Ectodermal cell (in vitro differentiated cells): ENCODE measurements around the gene LTBP1.
"Not testable (repeated sequence)": the region's sequence is repeated elsewhere in the genome, so short reads cannot be mapped to it uniquely, and the experiment has no call there.

Source experiments
- H3K27ac ChIP-seq: 2 replicates; pipeline ENCODE4 v1.7.0; 2013; ENCODE audit warnings: mild to moderate bottlenecking, low read depth, low read length; ENCODE audit not compliant: insufficient read depth, poor library complexity, severe bottlenecking
- H3K27me3 ChIP-seq: 2 replicates; pipeline ENCODE4 v1.7.0; 2013; ENCODE audit warnings: mild to moderate bottlenecking, low read length; ENCODE audit not compliant: insufficient read depth, control insufficient read depth, poor library complexity, severe bottlenecking
- H3K36me3 ChIP-seq: one replicate; pipeline ENCODE4 v1.7.0; 2013; ENCODE audit warnings: low read length; ENCODE audit not compliant: control insufficient read depth, insufficient read depth
- H3K4me1 ChIP-seq: one replicate; pipeline ENCODE4 v1.7.0; 2013; ENCODE audit warnings: low read length; ENCODE audit not compliant: control insufficient read depth, insufficient read depth
- H3K4me3 ChIP-seq: 2 replicates; pipeline ENCODE4 v1.7.0; 2013; ENCODE audit warnings: low read depth, low read length, control low read depth; ENCODE audit not compliant: insufficient read depth
- H3K9me3 ChIP-seq: 2 replicates; pipeline ENCODE4 v1.7.0; 2013; ENCODE audit warnings: mild to moderate bottlenecking, low read length, moderate library complexity; ENCODE audit not compliant: control insufficient read depth
- WGBS, 2 experiments: methylation state at CpG; one replicate each; pipeline ENCODE4 v1.1.7; 2013; ENCODE audit warnings: missing lambda C conversion rate in 2 of 2; 5-methylcytosine and 5-hydroxymethylcytosine counted together

Gene LTBP1

DNA sequence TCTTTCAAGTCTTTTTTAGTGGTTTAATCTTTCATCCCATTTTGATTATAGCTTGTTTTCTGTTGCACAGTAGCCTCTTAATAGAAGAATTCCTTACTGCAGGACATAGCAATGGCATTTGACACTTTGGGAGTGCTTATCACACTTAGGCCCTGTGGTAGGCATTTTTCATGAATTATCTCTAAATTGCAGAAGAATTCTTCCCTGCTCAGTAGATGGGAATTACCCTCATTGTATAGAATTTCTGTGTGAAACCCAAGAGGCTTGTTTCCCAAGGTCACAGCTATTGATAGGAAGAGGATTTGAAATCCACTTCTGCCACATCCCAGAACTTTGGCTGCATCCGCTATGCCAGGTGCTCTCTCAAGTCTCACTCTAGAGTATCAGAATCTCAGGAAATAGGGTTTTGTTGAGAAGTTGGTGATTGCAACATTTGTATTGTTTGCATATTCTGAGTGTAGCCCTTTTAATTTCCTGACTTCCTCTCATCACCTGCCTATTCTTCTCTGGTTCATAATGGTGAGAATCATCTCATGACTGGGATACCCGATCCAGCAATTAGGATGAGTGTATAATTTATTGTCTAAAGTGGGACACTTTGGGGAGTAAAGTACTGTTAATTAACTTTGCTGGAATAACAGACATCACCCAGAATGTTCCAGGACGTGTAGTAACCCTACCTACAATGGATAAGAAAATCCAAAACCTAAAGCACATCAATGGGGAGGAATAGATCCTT, 274.5 kb downstream of the LTBP1 start:
- Histone ChIP-seq H3K27ac (no peak overlapping the region), H3K36me3 (no peaks in the 10 kb centered on the region)
- WGBS, 2 experiments: 94 to 100% methylated on average over 2 to 3 of the region's 3 CpGs

DNA sequence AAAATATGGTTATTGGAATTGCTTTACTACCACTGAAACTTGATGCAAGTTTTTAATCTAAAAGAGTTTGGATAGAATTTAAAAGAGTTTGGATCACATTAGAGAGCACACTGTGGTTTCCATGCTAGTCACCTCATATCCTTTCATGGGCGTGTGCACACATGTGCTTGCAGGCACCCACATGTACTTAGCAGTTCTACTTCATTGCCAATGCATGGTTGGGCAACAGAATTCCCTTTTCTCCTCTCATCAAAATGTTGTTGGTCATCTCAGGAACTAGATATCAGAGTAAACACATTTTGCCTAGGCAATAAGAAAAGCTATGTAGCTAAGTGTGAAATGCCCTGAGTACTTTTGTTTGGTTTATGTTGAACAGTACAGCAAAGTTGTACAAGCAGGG, 275.6 kb downstream of the LTBP1 start:
- WGBS, 2 experiments: 83 to 93% methylated on average over 1 of the region's 1 CpG
- no peak overlapping the region for H3K4me3 ChIP-seq

More for the DNA sequence above, 274.5 kb downstream of the LTBP1 start:
- Histone ChIP-seq H3K4me1 (no peaks in the 10 kb centered on the region), H3K4me3 (no peak overlapping the region), H3K27me3 (no peaks in the 10 kb centered on the region), H3K9me3 (no peaks in the 10 kb centered on the region)

DNA sequence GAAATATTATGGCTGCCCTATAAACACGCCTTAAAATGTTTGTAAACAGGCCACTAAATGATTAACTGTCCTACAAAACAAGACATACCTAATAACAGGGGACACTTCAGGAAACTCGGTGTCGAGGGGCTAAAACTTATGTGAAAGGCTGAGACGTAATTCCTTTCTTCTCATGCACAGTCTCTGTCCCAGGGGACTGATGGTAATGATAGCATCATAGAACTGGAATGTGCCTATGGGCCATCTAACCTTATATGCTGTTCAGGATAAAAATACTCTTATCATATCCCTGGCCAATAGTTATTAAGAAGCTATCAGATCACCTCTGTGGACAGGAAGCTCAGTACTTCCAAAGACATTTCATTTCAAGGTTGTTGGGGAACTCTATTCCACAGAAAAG, 277.1 kb downstream of the LTBP1 start:
- Histone ChIP-seq H3K4me1 (no peaks in the 10 kb centered on the region), H3K27me3 (no peaks in the 10 kb centered on the region), H3K36me3 (no peaks in the 10 kb centered on the region), H3K27ac (no peak overlapping the region), H3K4me3 (no peak overlapping the region), H3K9me3 (no peaks in the 10 kb centered on the region)
- 95 to 96% methylated on average over 4 of the region's 4 CpGs for WGBS, 2 experiments

More for the DNA sequence above, 275.6 kb downstream of the LTBP1 start:
- Histone ChIP-seq H3K27ac (no peak overlapping the region), H3K36me3 (no peaks in the 10 kb centered on the region), H3K9me3 (no peaks in the 10 kb centered on the region), H3K27me3 (no peaks in the 10 kb centered on the region), H3K4me1 (no peaks in the 10 kb centered on the region)

DNA sequence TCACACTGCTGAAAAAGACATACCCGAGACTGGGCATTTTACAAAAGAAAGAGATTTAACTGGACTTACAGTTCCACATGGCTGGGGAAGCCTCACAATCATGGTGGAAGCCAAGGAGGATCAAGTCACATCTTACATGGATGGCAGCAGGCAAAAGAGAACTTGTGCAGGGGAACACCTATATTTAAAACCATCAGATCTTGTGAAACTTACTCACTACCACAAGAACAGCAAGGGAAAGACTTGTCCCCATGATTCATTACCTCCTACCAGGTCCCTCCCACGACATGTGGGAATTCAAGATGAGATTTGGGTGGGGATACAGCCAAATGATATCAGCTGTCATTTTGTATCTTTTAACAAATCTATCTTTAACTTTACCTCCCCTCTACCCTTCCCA, 278.6 kb downstream of the LTBP1 start:
- Histone ChIP-seq H3K27ac (no peak overlapping the region), H3K27me3 (no peaks in the 10 kb centered on the region), H3K4me3 (no peak overlapping the region), H3K4me1 (no peaks in the 10 kb centered on the region), H3K36me3 (no peaks in the 10 kb centered on the region), H3K9me3 (no peaks in the 10 kb centered on the region)
- 91 to 99% methylated on average over 1 to 2 of the region's 2 CpGs for WGBS, 2 experiments

DNA sequence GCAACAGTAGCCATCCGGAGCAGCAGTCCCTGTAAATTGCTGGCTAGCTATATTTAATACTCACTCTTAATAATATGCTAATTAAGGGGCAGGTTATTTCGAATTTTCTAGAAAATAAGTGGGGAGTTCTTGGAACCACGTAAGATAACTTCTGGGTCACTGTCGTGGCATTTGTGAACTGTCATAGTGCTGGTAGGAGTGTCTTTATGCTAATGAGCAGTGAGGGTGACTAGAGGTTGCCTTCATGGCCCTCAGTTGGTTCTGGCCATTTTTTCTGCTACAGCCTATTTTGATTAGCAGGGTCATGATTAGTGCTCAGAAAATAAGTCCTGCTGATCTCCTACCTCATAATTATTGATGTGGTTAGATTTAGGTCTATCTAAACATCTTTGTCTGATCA, 279.8 kb downstream of the LTBP1 start:
- H3K36me3 ChIP-seq: no peaks in the 10 kb centered on the region
- H3K27me3 ChIP-seq: no peaks in the 10 kb centered on the region
- H3K4me3 ChIP-seq: no peak overlapping the region
- 92 to 94% methylated on average over 3 to 4 of the region's 4 CpGs for WGBS, 2 experiments
- no peak overlapping the region for H3K27ac ChIP-seq
- no peaks in the 10 kb centered on the region for H3K9me3 ChIP-seq
- H3K4me1 ChIP-seq: no peaks in the 10 kb centered on the region

DNA sequence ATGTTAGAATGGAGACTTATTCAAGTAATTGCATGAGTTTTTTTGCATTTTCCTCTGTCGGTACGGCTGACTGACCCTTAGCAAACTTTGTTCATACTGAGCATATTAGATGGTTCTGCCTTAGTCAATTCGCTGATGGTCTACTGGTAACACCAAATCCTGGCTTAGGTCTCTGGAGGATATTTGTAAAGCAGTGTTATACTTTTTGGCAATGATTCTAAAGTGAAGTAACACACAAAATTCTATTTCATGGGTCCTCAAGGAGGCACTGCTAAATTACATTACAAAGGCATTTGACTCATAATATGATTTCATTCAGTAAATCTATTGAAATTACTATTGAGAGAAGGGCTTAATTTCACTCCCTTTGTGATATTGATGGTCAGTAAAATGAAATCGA, 282.9 kb downstream of the LTBP1 start:
- WGBS, 2 experiments: 90 to 94% methylated on average over 4 of the region's 4 CpGs
- H3K36me3 ChIP-seq: no peaks in the 10 kb centered on the region
- no peaks in the 10 kb centered on the region for H3K9me3 ChIP-seq
- H3K27me3 ChIP-seq: no peaks in the 10 kb centered on the region
- H3K27ac ChIP-seq: no peak overlapping the region
- H3K4me1 ChIP-seq: no peaks in the 10 kb centered on the region
- H3K4me3 ChIP-seq: no peak overlapping the region

DNA sequence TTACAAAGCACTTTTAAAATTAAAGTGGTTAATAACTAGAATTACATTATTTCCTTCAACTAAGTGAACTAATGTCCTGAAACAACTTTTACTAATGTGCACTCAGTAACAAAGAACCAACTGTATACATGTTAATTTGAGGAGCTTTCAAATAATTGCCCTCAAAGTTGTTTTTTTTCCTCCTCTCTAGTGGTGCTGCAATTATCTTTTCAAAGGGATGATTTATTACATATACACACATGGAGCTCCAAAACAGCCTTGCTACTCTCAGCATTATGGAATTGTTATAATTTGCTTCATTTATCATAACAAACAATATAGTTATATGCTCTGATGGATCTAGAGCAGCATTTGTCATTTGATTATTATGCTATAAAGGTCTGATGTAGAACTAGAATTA, 283.4 kb downstream of the LTBP1 start:
- H3K4me3 ChIP-seq: no peak overlapping the region
- no peaks in the 10 kb centered on the region for H3K36me3 ChIP-seq
- no peaks in the 10 kb centered on the region for H3K27me3 ChIP-seq
- no peaks in the 10 kb centered on the region for H3K4me1 ChIP-seq
- no peaks in the 10 kb centered on the region for H3K9me3 ChIP-seq
- H3K27ac ChIP-seq: no peak overlapping the region

DNA sequence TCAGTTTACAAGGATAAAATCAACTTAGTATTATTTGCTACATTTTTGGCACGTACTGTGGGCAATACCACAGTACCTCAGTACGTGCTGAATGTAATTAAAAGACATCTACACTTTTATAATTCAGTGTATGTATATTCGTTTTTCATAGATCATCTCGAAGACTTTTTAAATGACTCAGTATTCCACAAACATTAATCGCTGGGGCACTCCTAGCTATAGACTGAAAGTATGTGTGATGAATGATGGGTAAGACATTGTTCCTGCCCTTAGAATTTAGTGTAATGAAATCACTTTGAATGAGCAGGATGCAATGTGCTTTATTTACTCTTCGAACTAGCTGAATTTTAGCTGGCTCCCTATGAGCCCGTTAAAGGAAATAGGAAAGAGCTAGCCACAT, 284.1 kb downstream of the LTBP1 start:
- 82 to 96% methylated on average over 3 to 7 of the region's 7 CpGs for WGBS, 2 experiments
- no peak overlapping the region for H3K27ac ChIP-seq
- no peak overlapping the region for H3K4me3 ChIP-seq
- no peaks in the 10 kb centered on the region for H3K9me3 ChIP-seq
- no peaks in the 10 kb centered on the region for H3K36me3 ChIP-seq
- no peaks in the 10 kb centered on the region for H3K27me3 ChIP-seq
- no peaks in the 10 kb centered on the region for H3K4me1 ChIP-seq

DNA sequence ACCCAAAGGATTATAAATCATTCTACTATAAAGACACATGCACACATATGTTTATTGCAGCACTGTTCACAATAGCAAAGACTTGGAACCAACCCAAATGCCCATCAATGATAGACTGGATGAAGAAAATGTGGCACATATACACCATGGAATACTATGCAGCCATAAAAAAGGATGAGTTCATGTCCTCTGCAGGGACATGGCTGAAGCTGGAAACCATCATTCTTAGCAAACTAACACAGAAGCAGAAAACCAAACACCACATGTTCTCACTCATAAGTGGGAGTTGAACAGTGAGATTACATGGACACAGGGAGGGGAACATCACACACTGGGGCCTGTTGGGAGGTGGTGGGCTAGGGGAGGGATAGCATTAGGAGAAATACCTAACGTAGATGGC, 288.8 kb downstream of the LTBP1 start:
- not testable (repeated sequence) for H3K4me1 ChIP-seq, H3K36me3 ChIP-seq, H3K9me3 ChIP-seq, H3K27ac ChIP-seq, H3K4me3 ChIP-seq, H3K27me3 ChIP-seq
- WGBS, 2 experiments: 100% methylated on average over 1 of the region's 1 CpG

DNA sequence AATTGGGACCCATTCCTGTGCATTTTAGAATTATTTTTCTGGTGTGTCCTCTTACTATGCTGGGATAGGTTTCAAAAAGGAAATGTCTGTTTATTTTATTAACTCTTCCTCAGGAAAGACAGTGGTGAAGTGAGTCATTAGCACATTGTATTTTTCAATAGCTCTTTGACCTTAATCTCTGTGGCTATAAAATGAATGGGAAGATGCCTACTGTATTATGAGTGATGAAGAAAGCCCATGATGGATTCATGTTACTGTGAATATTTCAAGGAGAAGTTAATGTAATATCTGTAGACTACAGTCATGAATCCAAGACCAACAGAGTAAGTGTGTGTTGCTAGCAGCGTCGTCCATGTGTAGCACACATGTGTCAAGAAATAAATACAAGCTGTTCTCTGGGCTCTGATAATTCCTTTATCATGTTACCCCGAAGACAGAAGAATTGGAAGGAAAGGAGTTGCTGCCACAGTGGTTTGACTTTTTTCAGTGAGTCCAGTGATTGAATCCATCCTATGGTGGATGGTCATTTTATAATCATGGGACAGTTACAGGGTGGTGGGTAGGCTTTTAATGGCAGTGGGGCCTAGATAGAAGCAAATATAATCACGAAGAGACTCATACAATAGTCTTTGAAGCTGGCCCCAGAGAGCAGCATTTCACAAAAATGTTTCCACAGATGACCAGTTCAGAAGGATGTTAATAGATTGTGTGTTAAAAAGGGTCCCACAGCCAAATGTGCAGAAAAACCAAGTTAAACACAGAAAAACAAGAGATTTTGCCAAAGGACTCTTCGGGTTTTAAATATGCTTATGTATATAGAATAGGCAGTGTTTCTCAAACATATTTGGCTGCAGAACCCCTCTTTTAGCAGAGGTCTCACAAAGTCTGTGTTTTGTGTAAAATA, 290.0 kb downstream of the LTBP1 start:
- no peaks in the 10 kb centered on the region for H3K36me3 ChIP-seq
- H3K9me3 ChIP-seq: no peaks in the 10 kb centered on the region
- no peaks in the 10 kb centered on the region for H3K4me1 ChIP-seq
- no peaks in the 10 kb centered on the region for H3K27me3 ChIP-seq
- no peak overlapping the region for H3K27ac ChIP-seq
- H3K4me3 ChIP-seq: no peak overlapping the region
- WGBS, 2 experiments: 93 to 94% methylated on average over 5 of the region's 5 CpGs
